GM19238 (cell line): ENCODE results near the gene ARL2.
A peak's percentile ranks its signal among the peaks of the same experiment; 100 is the strongest.
"Not testable (repeated sequence)": the region's sequence is repeated elsewhere in the genome, so short reads cannot be mapped to it uniquely, and the experiment has no call there.

Experiments
- DNase-seq: peaks from one replicate; pipeline ENCODE4 v3.0.0; 2011; ENCODE audit warnings: low spot score; ENCODE audit not compliant: insufficient read length

ARL2 gene

DNA sequence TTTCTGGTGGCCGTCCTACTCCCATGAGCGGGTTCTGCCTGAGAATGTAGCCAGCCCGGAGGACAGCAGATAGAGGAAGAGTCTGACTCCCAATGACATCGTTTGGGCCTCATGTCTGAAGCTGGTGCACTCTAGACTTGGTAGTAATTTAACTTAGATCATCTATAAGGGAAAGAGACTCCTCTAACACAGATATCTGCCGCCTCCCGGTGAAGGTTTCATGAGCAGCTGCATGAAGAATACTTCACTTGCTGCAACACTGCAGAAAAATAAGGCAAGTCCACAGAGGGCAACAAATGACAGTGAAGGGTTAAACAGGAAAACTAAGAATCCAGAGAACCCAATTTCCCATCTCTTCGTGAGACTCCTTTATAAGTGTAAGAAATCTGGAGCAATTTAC lies 5.9 kb upstream of the ARL2 start:
- DNase-seq: no peak

GRCh38 chr11:65008873-65009272 lies 5.1 kb upstream of the ARL2 start:
- DNase-seq: no peak

- DNase-seq: peak; percentile 97
Observed at GRCh38 chr11:65013130-65013887, 651 bp upstream of the ARL2 start.

DNA sequence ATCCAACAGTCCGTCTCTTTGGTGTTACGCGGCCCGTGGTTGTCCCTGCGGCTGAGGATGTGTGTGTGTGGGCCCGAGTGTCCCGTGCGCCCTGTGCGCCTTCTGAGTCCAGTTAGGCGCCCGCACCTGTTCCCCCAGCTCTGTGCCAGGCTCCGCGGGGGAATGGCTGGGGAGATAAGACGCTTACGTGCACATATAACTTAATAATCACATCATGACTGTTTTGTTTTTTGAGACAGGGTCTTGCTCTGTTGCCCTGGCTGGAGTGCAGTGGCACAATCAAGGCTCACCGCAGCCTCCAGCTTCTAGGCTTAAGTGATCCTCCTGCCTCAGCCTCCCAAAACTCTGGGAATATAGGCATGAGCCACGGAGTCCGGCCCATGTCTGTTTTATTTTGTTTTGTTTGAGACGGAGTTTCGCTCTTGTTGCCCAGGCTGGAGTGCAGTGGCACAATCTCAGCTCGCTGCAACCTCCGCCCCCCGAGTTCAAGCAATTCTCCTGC lies 817 bp downstream of the ARL2 start:
- no peak for DNase-seq

- DNase-seq: no peak
Observed at GRCh38 chr11:65016705-65017104, 2.7 kb downstream of the ARL2 start.

DNA sequence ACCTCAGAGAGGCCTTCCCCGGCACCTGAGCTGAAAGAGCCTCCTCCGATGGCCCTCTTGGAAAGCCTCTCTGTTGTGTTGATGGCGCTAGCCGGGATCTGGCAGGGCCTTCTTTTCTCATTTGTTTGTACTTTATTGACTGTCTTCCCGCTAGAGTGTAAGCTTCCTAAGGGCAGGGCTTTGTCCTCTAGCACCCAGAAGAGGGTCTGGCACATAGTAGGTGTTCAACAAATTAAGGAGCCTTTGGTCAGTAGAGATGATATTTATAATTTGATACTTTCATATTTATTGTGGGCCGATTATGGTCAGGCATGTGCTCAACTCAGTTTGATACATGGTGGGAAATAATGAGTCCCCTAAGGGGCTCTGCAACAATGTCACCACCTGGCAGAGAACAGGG lies 4.0 kb downstream of the ARL2 start:
- no peak for DNase-seq

- no peak for DNase-seq
Observed at GRCh38 chr11:65019824-65020223, 5.9 kb downstream of the ARL2 start.

GRCh38 chr11:65021003-65021402 lies 7.0 kb downstream of the ARL2 start:
- no peak for DNase-seq

DNA sequence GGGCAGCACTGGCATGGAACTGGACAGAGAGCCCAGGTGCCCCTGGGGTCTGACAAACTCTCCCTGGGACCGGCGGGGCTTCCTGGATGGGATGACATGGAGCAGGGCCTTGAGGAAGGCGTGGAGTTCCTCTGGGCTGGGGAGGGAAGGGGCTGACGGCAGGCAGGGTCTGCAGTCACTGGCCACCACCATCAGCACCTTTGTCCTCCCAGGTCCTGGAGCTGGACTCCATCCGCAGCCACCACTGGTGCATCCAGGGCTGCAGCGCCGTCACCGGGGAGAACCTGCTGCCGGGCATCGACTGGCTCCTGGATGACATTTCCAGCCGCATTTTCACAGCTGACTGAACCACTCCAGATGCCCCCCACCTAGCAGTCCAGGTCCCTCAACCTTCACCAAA lies 7.5 kb downstream of the ARL2 start:
- DNase-seq: no peak

- DNase-seq: not testable (repeated sequence)
Observed at GRCh38 chr11:65023502-65023901, 9.5 kb downstream of the ARL2 start.

- no peak for DNase-seq
Observed at GRCh38 chr11:65026810-65027209, 12.8 kb downstream of the ARL2 start.

- DNase-seq: peak; percentile 90
Observed at GRCh38 chr11:65027213-65028067, 13.5 kb downstream of the ARL2 start, which contains the start of gene SNX15. SNX15 (plus strand) TSS chr11:65027439; CDS start chr11:65027538, 99 bp downstream.

DNA sequence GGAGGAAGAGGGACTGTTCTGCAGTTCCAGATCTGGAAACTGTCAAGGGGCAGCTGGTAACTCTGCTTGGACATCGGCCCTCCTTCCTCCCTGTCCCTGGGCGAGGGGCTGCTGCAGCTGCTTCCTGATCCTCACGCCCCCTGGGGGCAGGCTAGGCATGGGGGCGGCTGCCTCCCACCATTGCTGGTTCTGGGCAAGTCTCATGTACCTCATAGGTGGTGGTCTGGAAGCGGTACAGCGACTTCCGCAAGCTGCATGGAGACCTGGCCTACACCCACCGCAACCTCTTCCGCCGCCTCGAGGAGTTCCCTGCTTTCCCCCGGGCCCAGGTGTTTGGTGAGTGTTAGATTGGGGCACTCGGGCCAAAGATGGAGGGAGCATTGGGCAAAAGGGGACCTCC lies 18.3 kb downstream of the ARL2 start:
- DNase-seq: no peak

GRCh38 chr11:65034423-65034822 lies 20.5 kb downstream of the ARL2 start:
- DNase-seq: no peak

- DNase-seq: no peak
Observed at GRCh38 chr11:65035579-65035978, 21.6 kb downstream of the ARL2 start.

GRCh38 chr11:65036931-65037330 lies 23.0 kb downstream of the ARL2 start:
- no peak for DNase-seq

GRCh38 chr11:65040520-65040846 lies 26.5 kb downstream of the ARL2 start:
- DNase-seq: no peak

DNA sequence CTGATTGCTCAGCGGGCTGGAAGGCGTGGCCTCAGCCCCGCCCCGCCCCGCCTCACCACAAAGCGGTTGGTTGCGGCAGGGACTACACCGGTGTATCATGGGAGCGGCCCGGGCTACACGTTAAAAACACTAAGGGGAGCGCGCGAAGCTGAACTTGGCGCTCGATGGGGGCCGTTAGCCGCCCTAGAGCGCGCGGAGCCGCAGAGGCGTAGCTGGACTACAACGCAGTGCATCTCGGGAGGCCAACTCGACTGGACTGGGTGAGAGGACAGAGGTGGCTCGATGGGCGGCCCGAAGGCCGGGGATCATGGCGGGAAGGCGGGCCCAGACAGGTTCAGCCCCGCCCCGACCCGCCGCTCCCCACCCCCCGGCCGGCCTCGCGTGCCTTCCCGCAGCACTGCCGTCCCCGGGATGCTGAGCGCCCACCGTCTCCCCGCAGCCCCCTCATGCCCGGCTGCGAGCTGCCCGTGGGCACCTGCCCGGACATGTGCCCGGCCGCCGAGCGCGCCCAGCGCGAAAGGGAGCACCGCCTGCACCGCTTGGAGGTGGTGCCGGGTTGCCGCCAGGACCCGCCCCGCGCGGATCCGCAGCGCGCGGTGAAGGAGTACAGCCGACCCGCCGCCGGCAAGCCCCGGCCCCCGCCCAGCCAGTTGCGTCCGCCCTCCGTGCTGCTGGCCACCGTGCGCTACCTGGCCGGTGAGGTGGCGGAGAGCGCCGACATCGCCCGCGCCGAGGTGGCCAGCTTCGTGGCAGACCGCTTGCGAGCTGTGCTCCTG lies 27.1 kb downstream of the ARL2 start, which contains the start of gene SAC3D1:
TSS of gene SAC3D1 (plus strand) at position 364 of the 776 bp plus-strand sequence. CDS start at position 447, 83 bp downstream.
- peak; percentile 98 for DNase-seq

GRCh38 chr11:65042891-65043290 lies 28.9 kb downstream of the ARL2 start:
- DNase-seq: no peak

GRCh38 chr11:65043881-65044501 lies 30.0 kb downstream of the ARL2 start:
- no peak for DNase-seq

DNA sequence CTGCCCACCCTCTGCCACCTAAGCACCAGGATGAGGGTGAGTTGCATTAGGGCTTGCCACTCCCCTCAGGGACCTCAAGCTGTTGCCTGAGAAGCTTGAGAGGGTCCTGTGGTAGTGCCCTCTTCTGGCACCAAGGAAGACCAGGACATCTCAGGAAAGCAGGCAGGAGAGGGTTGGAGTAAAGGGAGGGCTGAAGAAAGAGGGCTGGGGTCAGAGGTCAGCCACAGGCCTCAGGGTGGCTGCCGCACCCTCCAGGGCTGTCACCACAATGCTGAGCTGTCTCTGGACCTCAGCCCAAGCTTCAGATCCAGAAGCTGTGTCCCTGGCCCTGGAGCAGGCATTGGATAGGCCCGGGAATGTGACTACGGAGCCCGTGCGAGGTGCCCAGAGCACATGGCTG lies 31.1 kb downstream of the ARL2 start:
- DNase-seq: no peak
